GM10248 (cell line): ENCODE measurements around the gene DNAJC7.

ENCODE experiments used
- CTCF ChIA-PET: fragments of 300-600 bp; sonication (Branson Sonifier 250); formaldehyde crosslinking; extraction: SDS; loops from one replicate; lab custom pipeline; 2021; ENCODE audit warnings: antibody characterized with exemption; lab: Yijun Ruan, JAX
- POLR2A ChIA-PET: fragments of 350-650 bp; sonication (Branson Sonifier 250); formaldehyde crosslinking; extraction: SDS; loops from one replicate; lab custom pipeline; 2020; ENCODE audit warnings: antibody characterized with exemption; lab: Yijun Ruan, JAX
- DNase-seq: peaks from one replicate; pipeline ENCODE4 v3.0.0; 2012; ENCODE audit errors: extremely low spot score
- TF ChIP-seq, protein P1 (sequence below): IDR thresholded peaks from 2 replicates; pipeline ENCODE4 v1.5.1; 2012; ENCODE audit warnings: mild to moderate bottlenecking, low read depth; ENCODE audit errors: extremely low read depth, missing control alignments, control extremely low read depth

Gene DNAJC7

DNA sequence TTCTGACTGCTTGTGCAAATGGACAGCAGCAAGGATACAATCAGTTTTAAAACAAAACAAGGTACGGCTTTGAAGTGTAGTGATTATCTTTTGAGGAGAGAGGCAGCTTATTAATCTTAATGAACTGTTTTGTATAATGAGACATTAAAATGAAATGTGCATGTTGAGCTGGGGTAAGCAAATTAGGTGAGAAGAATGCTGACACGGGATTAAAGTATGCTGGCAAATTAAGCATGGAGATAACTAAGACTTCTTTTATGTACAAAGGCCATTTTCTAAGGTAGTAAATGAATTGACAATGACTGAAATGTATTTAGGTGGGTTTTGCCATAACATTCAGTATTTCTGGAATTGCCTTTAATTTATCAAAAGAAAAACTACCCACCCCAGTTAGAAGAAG lies 18.7 kb downstream of the DNAJC7 start:
- CTCF ChIA-PET, result interaction anchor here (0.8 to 15.2 kb wide), 3 partner anchors 11 to 23 kb away, joined by 3 to 123 read pairs (median 4); partner anchors contain the start of genes DNAJC7 and NKIRAS2
- POLR2A ChIA-PET, result no interaction called here
- TF ChIP-seq, protein P1, sequence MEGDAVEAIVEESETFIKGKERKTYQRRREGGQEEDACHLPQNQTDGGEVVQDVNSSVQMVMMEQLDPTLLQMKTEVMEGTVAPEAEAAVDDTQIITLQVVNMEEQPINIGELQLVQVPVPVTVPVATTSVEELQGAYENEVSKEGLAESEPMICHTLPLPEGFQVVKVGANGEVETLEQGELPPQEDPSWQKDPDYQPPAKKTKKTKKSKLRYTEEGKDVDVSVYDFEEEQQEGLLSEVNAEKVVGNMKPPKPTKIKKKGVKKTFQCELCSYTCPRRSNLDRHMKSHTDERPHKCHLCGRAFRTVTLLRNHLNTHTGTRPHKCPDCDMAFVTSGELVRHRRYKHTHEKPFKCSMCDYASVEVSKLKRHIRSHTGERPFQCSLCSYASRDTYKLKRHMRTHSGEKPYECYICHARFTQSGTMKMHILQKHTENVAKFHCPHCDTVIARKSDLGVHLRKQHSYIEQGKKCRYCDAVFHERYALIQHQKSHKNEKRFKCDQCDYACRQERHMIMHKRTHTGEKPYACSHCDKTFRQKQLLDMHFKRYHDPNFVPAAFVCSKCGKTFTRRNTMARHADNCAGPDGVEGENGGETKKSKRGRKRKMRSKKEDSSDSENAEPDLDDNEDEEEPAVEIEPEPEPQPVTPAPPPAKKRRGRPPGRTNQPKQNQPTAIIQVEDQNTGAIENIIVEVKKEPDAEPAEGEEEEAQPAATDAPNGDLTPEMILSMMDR, result no peak
- DNase-seq, result no peak

DNA sequence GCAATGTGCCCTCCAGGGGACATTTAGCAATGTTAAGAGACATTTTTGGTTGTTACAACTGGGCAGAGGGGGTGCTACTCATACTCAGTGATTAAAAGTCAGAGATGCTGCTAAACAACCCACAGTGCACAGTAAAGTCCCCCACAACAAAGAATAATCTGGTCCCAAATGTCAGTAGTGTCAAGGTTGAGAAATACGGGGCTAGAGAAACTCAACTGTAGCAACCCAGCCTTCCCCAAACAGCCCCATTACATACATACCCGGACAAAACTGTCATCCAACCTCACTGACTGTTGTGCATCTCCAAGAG lies 20.4 kb downstream of the DNAJC7 start:
- TF ChIP-seq, protein P1, result no peak
- ChIA-PET CTCF (interaction anchor here (0.8 to 1.6 kb wide), 5 partner anchors 8 to 29 kb away, joined by 3 to 4 read pairs (median 3); partner anchors contain the start of gene NKIRAS2), POLR2A (interaction anchor here (1.0 kb wide), 1 partner anchor 29 kb away, joined by 3 read pairs; no protein-coding TSS in a partner anchor)
- no peak for DNase-seq

DNA sequence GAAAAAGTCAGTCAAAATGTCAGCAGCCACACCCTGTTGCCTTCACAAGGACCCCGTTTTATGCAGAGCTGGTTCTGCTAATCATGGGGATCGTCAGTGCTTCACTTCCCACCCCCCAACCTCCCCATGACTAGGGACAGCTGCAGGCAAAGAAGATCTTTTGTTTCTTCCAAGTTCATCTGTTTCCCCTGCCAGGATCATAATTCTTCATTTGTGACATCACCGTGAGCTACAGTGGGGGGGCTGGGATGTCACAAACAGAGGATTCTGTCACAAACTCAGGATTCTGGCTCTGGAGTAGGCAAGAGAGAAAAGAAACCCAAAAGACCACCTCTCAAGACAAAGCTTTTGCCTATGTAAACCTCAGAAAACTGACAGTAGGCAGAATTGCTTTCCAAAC lies 24.7 kb downstream of the DNAJC7 start:
- no peak for DNase-seq
- CTCF ChIA-PET, result interaction anchor here (1.1 to 2.2 kb wide), 2 partner anchors 10 kb away, joined by 4 to 7 read pairs; no protein-coding TSS in a partner anchor
- TF ChIP-seq, protein P1, result no peak
- POLR2A ChIA-PET, result no interaction called here

DNA sequence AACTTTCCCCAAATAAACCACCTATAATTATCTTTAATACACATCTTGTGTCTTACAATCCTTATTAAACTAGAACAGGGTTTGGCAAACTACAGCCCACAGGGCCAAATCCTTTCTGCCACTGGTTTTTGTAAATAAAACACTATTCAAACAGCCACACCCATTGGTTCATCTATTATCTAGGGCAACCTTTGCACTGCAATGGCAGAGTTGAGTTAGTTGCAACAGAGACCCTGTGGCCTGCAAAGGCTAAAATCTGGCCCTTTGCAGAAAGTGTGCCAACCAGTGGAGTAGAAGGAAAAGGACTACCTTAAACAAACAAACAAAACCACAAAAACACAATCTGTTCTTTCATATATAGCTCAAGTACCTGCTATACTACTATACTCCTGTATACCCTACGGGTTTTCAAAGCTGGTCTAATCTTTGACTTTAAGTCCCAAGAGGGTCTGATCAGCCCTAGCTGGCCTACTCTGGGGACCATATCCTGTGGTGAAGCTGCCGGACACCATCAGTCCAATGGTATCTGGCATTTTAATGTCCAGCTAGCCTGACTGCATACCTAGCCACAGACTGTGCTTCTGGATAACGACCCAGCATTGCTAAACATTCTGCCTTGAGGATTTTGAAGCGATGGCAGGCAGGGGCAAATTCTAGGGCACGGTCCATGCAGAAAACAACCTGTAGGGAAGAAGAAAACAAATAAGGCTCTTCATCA lies 27.4 kb downstream of the DNAJC7 start:
- TF ChIP-seq, protein P1, result no peak
- ChIA-PET CTCF (interaction anchor here (0.9 to 1.7 kb wide), 5 partner anchors 8 to 189 kb away, joined by 3 to 6 read pairs (median 4); partner anchors contain the start of gene NKIRAS2), POLR2A (no interaction called here)
- DNase-seq, result no peak

DNA sequence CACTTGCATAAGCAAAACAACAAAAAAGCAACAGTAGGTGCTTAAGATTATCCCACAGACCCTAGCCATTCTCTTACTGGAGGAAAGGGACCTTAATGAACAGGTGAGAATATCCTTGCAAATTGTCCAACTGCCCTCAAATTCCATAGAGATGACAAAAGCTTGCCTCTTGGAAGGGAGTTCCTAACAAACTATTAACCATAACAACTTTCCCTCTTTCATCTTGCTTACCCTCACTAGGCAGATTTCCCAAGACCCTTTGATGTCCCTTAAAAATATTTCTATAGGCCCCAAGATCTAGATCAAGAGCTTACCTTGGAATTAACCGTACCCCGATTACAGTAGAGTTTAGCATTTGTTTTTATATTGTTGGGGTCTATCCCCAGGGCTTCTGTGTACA lies 28.8 kb downstream of the DNAJC7 start:
- ChIA-PET POLR2A (no interaction called here), CTCF (interaction anchor here (0.7 to 2.2 kb wide), 5 partner anchors 11 to 128 kb away, joined by 3 to 9 read pairs (median 3); partner anchors contain the start of gene NKIRAS2)
- TF ChIP-seq, protein P1, result no peak
- no peak for DNase-seq

DNA sequence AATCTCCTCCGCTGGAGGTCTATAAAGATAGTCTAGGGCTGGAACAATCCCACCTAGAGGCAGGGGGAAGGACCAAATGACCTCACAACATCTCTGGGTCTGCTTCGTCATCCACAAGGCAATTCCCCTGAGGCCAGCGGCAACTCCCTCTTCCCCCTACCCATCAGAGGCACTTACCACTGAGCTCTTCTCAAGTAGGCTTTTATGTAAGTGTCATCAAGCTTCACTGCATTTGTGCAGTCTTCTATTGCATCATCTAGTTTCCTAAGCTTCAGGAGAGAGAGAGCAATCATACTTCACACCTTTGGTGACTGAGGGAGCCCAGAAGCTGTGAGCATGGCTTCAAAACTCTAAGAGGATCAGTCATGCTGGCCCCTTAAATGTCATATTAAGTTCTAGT lies 29.6 kb downstream of the DNAJC7 start:
- POLR2A ChIA-PET, result no interaction called here

More for the DNA sequence above, 29.6 kb downstream of the DNAJC7 start:
- CTCF ChIA-PET, result interaction anchor here (1.0 to 2.2 kb wide), 3 partner anchors 11 to 32 kb away, joined by 3 to 9 read pairs (median 4); partner anchors contain the start of gene NKIRAS2
- no peak for DNase-seq
- TF ChIP-seq, protein P1, result no peak
